ENCODE data around the gene LCN12. TPM values are rescaled to one million over a fixed set of nuclear protein-coding genes. Genes with fewer than 3 reads are reported as not detected.
A peak's percentile ranks its signal among the peaks of the same experiment; 100 is the strongest.

The LCN12 gene
- total RNA-seq, 6 experiments from 2014 or later, result 0.14 to 0.31 TPM; not detected in 4

GRCh38 chr9:136935651-136936050, 16.4 kb upstream of the LCN12 start:
- peaks cover 2% of the 10 kb centered on the region for H3K27me3 Mint-ChIP-seq (ENCODE audit: insufficient read depth)
- no peak for DNase-seq
- TF ChIP-seq, protein P1, sequence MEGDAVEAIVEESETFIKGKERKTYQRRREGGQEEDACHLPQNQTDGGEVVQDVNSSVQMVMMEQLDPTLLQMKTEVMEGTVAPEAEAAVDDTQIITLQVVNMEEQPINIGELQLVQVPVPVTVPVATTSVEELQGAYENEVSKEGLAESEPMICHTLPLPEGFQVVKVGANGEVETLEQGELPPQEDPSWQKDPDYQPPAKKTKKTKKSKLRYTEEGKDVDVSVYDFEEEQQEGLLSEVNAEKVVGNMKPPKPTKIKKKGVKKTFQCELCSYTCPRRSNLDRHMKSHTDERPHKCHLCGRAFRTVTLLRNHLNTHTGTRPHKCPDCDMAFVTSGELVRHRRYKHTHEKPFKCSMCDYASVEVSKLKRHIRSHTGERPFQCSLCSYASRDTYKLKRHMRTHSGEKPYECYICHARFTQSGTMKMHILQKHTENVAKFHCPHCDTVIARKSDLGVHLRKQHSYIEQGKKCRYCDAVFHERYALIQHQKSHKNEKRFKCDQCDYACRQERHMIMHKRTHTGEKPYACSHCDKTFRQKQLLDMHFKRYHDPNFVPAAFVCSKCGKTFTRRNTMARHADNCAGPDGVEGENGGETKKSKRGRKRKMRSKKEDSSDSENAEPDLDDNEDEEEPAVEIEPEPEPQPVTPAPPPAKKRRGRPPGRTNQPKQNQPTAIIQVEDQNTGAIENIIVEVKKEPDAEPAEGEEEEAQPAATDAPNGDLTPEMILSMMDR (IDR thresholded peaks at IDR 0.05), result no peak
- peaks cover 37% of the 10 kb centered on the region for H3K36me3 Mint-ChIP-seq (ENCODE audit: low read depth)
- H3K4me3 Mint-ChIP-seq, result no peak overlapping the region
- H3K4me1 Mint-ChIP-seq (ENCODE audit: low read depth), result no peaks in the 10 kb centered on the region
- no peak overlapping the region; the same call in 1 of the 2 replicates for H3K27ac Mint-ChIP-seq
- H3K9me3 Mint-ChIP-seq, result no peaks in the 10 kb centered on the region

- Mint-ChIP-seq H3K4me1 (ENCODE audit: low read depth) (no peaks in the 10 kb centered on the region), H3K9me3 (no peaks in the 10 kb centered on the region), H3K36me3 (ENCODE audit: low read depth) (peaks cover 34% of the 10 kb centered on the region), H3K27me3 (ENCODE audit: insufficient read depth) (peaks cover 2% of the 10 kb centered on the region), H3K4me3 (no peak overlapping the region), H3K27ac (peak overlapping the region; percentile 32; the same call in 1 of the 2 replicates)
- DNase-seq, result no peak
- TF ChIP-seq, protein P1 (IDR thresholded peaks at IDR 0.05), result no peak
Measured at GRCh38 chr9:136936645-136937170, 15.4 kb upstream of the LCN12 start.

- H3K4me1 Mint-ChIP-seq (ENCODE audit: low read depth), result no peaks in the 10 kb centered on the region
- H3K27ac Mint-ChIP-seq, result no peak overlapping the region
- H3K27me3 Mint-ChIP-seq (ENCODE audit: insufficient read depth), result peaks cover 2% of the 10 kb centered on the region
- TF ChIP-seq, protein P1 (IDR thresholded peaks at IDR 0.05), result no peak
- H3K4me3 Mint-ChIP-seq, result no peak overlapping the region
- no peaks in the 10 kb centered on the region for H3K9me3 Mint-ChIP-seq
- no peak for DNase-seq
- H3K36me3 Mint-ChIP-seq (ENCODE audit: low read depth), result peaks cover 28% of the 10 kb centered on the region
Measured at GRCh38 chr9:136937186-136938001, 14.7 kb upstream of the LCN12 start.

GRCh38 chr9:136939431-136939995, 12.6 kb upstream of the LCN12 start:
- peaks cover 16% of the 10 kb centered on the region for H3K36me3 Mint-ChIP-seq (ENCODE audit: low read depth)
- H3K4me3 Mint-ChIP-seq, result no peak overlapping the region
- H3K9me3 Mint-ChIP-seq, result no peaks in the 10 kb centered on the region
- DNase-seq, result no peak
- no peaks in the 10 kb centered on the region for H3K4me1 Mint-ChIP-seq (ENCODE audit: low read depth)
- peaks cover 2% of the 10 kb centered on the region for H3K27me3 Mint-ChIP-seq (ENCODE audit: insufficient read depth)
- no peak overlapping the region for H3K27ac Mint-ChIP-seq
- TF ChIP-seq, protein P1 (IDR thresholded peaks at IDR 0.05), result no peak

GRCh38 chr9:136939996-136940525, 12.0 kb upstream of the LCN12 start:
- Mint-ChIP-seq H3K27ac (no peak overlapping the region), H3K27me3 (ENCODE audit: insufficient read depth) (no peaks in the 10 kb centered on the region; the same call in none of the 2 replicates), H3K4me1 (ENCODE audit: low read depth) (peaks cover 4% of the 10 kb centered on the region; the same call in 1 of the 2 replicates), H3K9me3 (no peaks in the 10 kb centered on the region), H3K36me3 (ENCODE audit: low read depth) (peaks cover 12% of the 10 kb centered on the region), H3K4me3 (no peak overlapping the region)
- DNase-seq, result no peak
- TF ChIP-seq, protein P1 (IDR thresholded peaks at IDR 0.05), result no peak
